Measurements from ENCODE around the gene MICAL3.
A peak's percentile ranks its signal among the peaks of the same experiment; 100 is the strongest.
"Not testable (repeated sequence)": the region's sequence is repeated elsewhere in the genome, so short reads cannot be mapped to it uniquely, and the experiment has no call there.

The MICAL3 gene

DNA sequence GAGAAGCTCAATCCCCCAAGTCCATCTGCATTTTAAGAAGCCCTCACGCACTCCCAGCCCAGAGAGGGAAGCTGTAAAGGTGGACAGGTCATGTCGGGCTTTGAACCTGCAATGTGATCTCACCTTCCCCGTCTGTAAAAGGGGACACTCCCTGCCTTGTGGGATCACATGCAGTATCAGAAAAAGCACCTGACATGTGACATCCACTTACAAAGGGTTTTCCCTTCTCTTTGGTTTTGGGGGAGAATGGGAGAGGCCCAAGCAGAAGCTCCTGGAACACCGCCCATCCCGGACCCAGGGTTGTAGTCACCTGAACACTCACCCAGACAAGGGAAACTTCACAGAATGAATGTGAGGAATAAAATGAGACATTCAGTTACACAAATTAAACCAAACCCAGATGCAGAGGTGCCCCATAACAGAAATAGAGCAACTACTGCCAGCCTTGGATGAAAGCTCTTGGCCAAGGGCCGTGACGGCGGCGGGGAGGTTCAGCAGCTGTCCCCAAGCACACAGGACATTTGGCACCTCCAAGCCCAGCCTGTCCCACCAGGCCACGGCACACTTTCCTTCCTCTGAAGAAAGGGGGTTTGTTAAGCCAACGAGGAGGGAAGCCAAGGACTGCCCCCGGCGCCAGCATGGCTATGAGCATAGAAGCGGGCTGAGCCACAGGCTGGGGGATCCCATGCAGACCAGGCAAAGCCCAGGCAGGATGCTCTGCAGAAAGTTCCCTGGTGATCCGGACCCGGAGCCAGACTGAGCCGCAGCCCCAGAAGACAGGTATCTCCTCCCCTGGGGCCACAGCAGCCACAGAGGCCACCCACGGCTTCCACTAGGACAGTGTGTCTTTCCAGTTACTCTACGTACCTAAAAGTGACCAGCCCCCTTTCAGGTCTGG lies 253.9 kb downstream of the MICAL3 start:
- DNase-seq: no peak

DNA sequence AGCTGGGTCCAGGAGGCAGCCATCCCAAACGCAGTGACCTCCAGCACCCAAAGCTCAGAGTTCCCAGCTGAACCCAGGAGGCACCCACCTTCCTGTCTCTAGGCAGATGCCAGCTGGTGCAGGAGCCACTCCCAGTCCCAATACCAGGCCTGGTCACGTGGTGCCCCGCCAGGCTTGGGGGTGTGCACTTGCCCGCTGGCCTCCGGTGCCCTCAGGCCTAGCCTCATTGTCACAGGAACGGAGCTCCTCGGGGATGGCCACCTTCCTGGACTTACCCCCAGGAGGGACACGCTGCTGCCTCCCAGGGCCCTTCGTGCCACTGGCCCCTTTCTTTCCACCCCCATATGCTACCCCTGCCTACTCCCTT lies 254.7 kb downstream of the MICAL3 start:
- no peak for DNase-seq

DNA sequence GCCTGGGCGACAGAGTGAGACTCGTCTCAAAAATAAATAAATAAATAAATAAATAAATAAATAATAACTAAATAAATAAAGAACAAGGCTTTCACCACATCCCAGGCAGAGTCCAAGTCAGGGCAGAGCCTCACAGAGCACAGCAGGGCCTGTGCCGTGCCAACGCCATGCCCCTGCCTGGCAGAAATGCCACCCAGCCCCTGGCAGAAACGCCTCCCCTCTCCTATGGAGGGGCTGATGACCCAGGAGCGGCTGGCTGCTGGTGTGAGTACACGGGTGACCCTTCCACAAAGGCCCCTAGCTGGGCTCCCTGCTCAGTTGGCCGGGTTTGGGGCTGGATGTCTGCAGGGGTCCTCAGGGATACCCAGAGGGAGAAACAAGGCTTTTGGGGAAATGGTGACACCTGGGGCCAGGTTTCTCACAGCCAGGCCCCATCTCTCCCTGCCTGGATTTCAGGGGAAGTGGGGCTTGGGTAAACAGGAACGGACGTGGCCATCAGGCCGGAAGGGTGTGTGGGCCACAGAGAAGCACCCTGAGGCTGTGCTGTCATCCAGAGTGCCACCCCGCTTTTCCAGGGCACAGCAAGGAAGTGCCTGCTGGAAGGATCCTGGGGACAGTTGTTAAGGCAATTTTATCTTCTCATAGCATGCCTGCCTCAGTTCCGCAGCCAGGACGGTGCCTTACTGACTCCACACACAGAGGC lies 255.2 kb downstream of the MICAL3 start:
- DNase-seq: no peak

DNA sequence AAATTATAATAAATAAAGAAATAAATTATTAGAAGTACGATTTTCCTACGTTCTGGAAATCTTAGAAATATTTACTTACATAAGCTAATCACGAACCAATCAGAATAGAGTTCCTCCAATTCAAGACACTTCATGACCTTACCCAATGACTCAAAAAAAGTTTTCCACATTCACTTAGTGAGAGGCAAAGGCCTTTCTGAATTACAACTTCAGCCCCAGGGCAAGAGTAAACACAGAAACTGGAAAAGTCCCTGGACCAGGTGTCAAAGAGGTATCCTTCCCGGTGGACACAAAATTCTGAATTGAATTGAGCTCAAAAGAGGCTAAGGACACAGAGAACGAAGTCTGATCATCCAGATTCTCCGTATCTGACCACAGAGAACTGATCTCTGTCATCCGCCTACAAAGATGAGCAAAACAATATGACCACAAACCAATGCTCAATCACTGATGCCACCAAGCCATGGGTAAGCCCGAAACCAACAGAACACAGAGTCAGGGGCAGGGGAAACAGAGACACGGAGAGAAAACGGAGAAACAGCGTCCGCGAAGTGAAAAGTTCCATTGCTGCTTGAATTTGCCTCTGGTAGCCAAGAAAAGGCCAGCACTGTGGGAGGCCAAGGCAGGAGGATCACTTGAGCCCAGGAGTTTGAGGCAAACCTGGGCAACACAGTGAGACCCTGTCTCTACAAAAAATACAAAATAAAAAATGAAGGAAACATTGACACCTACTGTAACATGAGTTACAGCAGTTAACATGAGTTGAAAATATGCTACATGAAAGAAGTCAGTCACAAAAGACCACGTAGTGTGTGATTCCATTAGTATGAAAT lies 256.9 kb downstream of the MICAL3 start:
- peak; percentile 25 for DNase-seq

DNA sequence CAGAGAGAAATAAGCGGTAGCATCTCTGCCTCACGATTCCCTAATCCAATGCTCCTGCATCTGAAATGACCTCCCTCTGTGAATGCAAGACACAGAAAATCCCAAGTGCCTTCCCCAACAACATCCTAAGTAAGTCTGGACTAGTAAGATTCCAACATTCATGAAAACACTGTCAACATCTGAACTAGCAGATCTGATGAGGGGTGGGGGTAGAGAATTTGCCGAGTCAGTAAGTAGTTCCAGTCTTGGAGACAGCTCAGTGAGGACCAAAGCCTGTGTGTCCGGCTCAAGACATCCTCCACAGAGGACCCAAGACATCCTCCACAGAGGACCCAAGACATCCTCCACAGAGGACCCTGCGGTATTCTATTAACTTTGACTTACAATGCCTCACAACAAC lies 259.5 kb downstream of the MICAL3 start:
- DNase-seq: not testable (repeated sequence)

DNA sequence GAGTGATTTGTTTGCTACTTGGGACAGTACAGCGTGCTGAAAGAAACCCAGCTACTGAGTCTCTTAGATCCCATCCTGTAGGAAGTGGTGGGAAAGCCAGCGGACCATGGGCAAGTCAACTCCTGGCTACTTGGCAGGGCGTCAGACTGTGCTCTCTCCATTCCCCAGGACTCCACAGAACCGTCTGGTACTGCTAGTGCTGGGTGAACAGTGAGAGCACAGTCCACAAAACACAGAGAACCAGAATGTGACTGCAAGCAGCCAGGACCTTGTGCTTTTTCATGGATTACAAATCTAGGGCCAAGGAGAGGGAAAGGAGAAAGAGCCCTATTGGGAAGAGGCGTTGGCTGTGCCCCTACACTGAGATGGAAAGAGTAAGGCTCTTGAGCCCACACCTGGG lies 260.3 kb downstream of the MICAL3 start:
- DNase-seq: no peak

DNA sequence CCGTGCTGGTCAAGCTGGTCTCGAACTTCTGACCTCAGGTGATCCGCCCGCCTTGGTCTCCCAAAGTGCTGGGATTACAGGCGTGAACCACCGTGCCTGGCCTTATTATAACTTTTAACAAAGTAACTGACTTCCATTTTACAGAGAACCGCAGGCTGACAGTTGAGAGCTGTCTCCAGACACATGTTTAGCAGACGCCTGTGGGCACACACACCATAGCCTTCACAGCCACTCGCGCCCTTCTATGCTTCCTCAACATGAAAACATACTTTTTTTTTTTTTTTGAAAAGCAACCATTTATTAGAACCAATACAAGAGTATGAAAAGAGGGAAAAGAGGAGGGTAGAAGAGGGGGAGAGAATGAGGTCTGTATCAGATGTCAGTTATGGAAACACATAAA lies 260.9 kb downstream of the MICAL3 start:
- DNase-seq: not testable (repeated sequence)

DNA sequence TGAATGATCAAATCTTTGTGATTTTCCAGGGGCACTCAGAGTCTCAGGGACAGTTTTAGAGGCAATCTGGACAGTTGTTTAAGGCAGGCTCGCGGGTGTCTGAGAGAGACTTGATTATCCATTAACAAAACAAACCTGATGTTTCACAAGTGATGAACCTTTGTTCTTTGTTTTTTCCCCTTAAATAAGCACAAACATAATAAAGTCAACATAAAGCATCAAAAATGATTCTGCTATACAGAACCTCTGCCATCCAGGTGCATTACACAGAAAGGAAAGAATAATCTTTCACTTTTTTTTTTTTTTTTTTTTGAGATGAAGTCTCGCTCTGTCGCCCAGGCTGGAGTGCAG lies 263.2 kb downstream of the MICAL3 start:
- DNase-seq: no peak

DNA sequence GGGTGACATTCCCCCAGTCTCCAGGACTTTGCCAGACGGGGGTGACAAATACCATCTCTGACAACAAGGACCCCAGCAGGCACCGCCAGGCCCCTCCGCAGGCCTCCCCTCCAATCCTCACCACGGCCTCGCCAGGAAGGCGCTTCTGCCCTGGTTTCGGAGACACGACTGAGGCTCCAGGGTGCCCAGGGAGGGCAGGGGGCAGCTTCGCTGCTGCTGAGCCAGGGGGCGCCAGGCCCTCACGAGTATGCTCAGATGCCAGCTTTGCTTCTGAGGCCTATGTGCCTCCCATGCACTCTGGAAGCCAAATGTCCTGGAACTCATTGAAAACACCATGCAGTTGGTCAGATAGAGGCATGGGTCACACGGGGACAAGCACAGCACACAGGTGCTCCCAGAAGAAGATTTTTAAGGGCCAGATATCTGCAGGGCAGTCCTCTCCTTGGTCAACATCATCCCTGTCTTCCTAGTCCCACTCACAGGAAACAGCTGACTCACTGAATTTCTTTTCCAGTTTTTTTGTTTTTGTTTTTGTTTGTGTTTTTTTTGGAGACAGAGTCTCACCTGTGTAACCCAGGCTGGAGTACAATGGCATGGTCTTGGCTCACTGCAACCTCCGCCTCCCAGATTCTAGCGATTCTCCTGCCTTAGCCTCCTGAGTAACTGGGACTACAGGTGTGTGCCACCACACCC lies 270.0 kb downstream of the MICAL3 start:
- DNase-seq: no peak

DNA sequence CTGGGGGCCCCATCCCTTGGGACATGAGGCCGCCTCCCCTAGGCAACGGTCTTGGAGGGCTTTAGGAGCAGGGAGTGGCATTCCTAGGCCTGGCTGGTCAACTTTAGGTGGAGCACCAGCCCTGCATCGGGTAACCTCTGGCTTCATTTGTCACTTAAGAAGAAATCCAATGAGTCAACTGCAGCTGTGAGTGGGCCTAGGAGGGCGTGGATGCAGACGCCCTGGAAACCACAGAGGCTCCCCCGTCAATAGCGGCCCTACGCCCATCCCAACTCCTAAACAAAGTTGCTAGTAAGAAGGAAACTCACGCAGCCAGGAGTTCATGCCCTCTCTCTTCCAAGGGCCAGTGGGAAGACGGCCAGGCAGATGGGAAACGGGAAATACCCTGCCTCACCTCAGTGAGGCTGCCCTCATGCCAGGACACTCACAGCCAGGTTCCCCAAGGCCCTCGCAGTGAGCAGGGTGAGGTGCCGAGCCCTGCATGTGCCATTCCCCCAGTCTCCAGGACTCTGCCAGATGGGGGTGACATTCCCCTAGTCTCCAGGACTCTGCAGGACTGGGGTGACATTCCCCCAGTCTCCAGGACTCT lies 270.9 kb downstream of the MICAL3 start:
- no peak for DNase-seq

DNA sequence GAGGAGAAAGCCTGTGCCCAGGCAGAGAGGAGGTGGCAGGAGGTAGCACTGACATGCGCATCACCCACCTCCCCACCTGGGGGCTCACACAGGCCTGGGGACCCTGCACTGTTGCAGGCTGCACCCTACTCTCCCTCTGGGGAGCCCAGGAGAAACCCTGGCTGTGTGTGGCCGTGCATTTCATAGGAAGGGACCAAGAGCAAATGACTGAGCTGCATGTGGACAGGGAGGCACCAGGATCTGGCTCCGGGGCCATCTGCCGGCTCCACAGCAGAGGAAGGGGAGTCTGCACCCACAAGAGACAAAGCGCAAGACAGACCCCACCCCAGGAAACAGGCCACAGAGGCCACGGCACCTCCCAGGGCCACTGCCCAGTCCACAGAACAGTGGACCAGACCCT lies 272.8 kb downstream of the MICAL3 start:
- no peak for DNase-seq

DNA sequence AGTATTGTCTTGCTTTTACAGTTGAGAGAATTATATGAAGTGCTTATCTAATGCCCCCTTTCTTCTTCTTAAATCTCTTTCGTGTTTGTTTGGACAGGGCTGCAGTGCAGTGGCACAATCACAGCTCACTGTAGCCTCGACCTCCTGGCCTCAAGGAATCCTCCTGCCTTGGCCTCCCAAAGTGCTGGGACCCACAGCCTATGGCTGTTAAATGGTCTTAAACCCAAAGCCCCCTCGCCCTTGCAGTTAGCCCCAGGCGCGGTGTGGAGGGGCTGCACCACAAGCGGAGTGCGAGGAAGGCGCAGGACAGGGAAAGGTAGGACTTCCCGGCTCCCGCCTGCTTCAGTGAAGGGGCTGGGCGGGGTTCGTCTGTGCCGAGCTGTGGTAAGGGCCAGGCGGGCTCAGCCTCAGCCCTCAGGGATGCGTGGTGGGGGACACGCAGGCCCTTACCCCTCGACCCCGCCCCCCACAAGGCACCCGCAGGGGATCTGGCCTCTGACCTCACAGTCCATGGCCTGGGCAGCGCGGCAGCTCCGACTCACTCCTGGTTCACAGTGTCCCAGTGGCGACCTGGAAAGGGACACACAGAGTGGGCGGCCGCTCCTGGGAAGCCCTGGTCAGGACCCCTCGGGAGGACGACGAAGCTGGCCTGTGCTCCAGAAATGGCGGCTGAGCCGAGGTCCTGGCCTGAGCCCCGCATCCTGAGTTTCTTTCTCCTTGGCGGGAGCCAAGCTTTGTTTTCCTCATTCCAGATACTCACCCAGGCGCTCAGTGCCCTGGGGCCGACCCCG lies 274.6 kb downstream of the MICAL3 start:
- no peak for DNase-seq

DNA sequence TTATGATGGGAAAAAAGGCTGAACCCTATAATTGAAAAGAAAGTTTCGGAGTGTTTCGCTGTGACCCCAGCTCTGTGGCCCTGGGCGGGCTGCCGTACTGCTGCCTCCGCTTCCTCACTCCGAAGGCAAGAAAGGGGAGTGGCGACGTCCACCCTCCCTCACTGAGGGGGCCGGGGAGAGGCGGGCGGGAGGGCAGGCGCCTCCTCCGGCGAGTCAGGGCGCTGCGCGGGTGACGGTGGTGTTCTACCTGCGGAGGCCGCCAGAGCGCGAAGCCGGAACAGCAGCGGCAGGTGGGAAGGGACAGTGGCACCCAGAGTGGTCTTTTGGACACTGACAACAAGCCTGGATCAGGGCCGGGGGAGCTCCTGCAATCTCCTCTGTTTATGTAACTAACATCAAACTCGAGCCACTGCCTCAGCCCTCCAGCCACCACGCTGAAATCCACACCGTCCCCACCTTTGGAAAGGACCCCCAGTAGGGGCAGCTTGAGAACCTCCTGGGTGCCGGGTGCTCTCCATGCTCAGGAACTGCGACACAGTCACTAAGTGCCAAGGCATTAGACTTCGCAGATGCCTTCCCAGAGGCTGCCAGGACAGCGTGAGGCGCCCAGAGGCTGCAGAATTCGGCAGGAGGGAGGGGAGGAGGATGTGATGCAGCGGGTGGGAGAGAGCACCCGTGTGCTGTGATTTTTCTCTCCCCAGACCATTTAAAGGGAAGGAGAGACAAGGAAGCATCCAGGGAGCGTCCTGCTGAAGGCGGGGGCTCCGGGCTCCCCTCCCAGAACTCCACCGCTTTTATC lies 275.6 kb downstream of the MICAL3 start:
- no peak for DNase-seq

DNA sequence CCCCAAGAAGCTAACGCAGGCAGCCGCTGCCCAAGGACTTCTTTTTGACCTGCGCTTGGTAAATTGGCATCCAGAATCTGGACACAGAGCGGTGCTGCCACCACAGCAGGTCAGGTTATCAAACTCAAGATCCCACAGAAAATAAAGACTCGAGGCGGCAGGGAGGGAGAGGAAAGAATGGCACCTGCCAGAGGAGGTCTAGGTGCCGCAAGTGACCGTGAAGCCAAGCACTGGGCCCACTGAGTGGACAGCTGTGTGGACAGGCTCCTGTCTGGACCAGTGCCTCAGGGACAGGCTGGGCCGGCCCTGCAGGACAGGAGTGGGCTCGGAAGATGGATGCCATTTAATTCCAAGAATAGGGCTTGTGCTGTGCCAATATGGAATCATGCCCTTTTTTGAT lies 277.4 kb downstream of the MICAL3 start:
- no peak for DNase-seq

DNA sequence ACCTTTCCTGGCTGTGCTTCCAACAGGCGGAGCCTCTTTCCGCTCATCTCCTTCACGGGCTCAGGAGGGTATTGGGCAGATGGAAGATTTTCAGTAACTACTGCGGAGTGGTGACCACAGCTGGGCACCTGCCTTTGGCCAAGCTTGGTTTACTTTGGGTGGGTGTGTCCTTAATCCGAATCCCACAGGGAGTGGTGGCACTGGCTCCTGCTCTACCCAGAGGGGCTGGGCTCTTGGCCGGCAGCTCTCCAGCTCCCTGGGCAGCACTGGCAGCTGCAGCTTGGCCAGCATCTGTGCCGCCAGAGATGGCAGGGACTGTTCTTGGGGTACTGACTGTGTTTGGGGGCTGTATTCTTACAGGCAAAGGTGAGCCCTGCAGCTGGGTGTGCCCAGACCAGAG lies 279.9 kb downstream of the MICAL3 start:
- DNase-seq: no peak

DNA sequence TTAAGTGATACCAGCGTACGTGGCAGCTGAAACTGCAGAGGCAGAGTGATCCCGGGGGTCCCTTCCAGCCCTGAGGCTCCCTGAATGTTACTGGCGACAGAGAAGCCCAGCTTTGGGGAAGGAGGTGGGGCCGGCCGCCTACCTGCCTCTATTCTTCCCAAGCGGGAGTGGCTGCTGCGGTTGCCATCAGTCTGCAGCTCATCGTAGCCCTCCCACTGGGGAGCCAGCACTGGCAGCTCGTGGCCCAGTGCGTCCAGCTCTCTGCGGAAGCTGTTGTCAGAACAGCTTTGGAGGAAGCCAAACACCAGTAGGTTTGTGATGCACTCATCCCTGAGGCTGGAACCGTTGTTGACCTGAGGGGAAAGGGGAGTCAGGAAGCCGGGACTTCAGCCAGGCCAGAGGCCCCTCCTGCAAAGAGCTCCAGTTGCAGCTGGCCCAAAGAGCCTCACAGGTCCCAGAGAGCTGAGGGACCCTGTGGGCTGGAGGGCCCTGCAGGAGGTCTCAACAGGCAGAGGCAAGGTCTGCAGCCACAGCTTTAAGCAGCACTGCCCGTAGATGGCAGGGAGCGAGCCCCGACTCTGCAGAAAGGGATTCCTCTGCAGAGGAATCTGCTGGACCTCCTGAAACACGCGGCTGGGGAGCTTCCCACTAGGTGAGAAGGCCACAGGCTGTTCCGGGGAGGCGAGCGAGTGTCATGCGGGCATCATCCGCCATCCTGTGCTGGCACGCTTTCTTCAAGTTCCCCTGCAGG lies 280.5 kb downstream of the MICAL3 start:
- no peak for DNase-seq

DNA sequence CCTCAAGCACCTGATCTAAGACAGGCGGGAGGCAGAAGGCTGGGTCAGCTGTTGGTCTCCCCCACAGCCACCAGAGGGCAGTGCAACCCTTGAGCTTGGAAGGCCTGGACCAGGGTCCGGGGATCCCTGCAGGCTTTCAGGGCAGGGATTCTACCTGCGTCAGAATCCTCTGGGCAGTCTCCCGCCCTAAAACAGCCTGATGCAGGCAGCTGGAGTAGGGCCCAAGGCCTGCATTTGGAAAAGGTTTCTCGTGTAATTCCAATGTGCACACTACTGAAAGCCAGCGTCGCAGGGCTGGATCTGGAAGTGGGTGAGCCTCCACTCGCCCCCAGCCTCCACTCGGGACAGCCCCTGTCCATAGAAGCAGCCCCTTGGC lies 281.8 kb downstream of the MICAL3 start:
- peak; percentile 56 for DNase-seq

DNA sequence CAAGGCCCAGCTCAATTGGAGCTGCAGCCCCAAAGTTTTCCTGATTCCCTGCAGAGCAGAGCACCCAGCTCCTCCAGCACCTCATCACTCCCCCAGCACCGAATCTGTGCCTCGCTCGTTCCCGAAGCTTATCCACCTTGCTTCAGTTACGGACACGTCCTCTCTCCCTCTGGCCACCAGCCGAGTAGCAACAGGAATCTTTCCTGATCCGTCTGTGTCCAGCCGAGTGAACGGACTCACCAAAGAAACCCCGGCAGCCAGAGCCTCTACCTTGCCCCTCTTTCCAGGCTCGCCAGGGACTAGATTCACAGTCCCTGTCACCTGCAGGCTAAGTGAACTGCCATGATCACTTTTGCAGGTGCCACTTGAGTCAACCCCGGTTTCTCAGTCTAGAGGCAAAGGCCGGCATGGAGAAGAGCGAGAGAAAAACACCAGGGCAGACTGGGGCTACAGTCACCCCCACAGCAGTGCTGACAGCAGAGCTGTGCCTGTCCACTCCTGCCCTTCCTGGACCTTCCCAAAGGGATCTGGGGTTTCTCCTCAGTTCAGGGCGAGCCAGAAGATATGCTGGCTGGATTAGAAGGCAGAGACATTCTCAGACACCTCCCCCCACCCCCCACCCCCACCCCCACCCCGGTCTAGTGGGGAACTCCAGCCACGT lies 282.4 kb downstream of the MICAL3 start:
- DNase-seq: no peak

DNA sequence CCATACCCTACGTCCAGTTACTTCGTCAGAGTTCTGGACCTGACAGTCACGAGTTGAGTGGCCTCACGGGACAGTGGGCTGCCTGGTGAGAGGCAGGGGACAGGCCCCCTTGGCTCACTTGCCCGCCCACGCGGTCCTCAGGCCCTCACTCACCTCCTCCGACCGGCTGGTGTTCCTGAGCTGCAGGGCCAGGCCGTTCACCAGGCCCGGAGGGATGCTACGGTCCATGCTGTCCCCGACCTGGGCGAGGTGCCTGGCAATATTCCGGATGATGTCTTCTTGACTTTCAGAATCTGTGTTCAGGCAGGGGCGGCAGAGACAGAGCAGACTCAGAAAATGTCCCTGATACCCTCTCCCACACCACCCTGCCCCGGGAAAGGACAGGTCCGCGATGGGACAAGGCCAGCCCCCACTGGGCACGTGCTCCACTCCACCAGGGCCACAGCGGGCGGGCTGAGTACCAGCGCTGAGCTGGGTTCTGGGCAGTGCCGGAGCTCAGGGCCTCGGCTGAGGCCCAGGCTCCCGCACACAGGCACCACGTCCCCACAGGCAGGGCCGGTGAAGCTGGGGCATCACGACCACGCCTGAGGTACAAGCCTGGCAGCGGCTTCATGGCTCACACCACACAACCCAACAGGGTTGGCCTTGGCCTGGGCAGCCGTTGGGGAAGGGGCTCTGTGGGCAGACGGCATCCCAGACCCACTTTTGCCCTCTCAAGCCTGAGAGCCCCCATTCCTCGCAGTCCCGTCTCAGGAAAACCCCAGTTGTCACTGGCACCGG lies 285.0 kb downstream of the MICAL3 start:
- DNase-seq: no peak

All from effector CD4-positive, alpha-beta T cell (primary cell).